ENCODE data around the gene TRAPPC11.
A peak's percentile ranks its signal among the peaks of the same experiment; 100 is the strongest.

DNA sequence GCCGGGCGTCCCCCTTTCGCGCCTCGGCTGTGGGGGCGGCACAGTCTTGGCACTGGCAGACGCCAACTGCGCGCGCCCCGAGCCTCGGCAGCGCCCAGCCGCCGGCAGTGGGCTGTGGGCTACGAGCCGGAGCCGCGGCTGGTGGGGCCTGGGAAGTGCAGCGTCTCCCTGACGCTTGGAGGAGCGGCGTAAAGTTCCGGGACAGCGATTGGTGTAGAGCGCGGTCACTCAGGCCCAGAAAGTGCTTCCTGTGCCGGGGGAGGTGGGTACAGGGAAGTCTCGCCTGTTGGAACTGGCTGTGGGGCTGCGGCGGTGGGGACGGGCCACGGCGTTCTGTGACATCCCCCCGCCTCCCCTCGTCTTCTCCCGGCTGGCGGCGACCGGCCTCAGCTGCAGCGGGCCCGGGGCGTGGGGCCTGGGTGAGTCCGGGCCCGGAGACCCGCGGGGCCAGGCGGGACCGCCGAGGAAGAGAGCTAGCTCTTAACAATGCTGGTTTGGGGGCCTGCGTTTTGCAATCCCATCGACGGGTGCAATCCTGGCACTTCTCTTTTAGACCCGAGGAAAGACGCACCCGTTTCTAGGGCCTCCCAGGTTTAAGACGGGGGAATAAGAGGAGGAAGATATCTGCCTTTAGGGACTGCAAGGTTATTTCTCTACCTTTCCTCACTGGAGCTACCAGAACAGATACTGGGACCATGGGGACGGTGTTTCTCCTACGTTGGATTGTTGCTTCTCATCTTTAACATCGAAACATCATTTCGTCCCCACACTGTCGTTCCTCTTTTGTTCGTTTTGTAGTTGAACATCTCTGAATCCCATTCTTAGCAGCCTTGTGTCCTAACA lies at the start of gene TRAPPC11, which contains the start of gene RWDD4:
- TF ChIP-seq YY1 (IDR thresholded peaks at IDR 0.05; ENCODE audit: low read depth) (no peak), GABPA (IDR thresholded peaks at IDR 0.05; ENCODE audit: low read depth) (peak; percentile 90), REST (IDR thresholded peaks at IDR 0.05; ENCODE audit: low read depth, low read length) (0 out of 2 replicates have a peak, but pooled peaks have one; percentile 4), EZH2phosphoT487 (IDR thresholded peaks at IDR 0.05; ENCODE audit: borderline replicate concordance, low read depth) (no peak), CHD2 (IDR thresholded peaks at IDR 0.05; ENCODE audit: low read length, partially characterized antibody) (peak; percentile 94), CTCF (IDR thresholded peaks at IDR 0.05) (no peak), JUND (IDR thresholded peaks at IDR 0.05) (no peak), TAF1 (IDR thresholded peaks at IDR 0.05; ENCODE audit: borderline replicate concordance, low read depth, low read length) (peak; percentile 53; the same call in 1 of the 2 replicates), EP300 (IDR thresholded peaks at IDR 0.05; ENCODE audit: borderline replicate concordance in 1 of 2, low read depth in 1 of 2, low read length in 1 of 2) (no peak), RFX5 (IDR thresholded peaks at IDR 0.05; ENCODE audit: low read length) (no peak), MEF2A (IDR thresholded peaks at IDR 0.05; ENCODE audit: borderline replicate concordance, low read depth) (no peak), TEAD4 (IDR thresholded peaks at IDR 0.05; ENCODE audit: borderline replicate concordance, insufficient read depth) (no peak), FOXJ3 (CRISPR knock-in tag; IDR thresholded peaks at IDR 0.05) (0 out of 2 replicates have a peak, but pooled peaks have one; percentile 47), MAX (IDR thresholded peaks at IDR 0.05; ENCODE audit: low read depth) (peak; percentile 35; the same call in 1 of the 2 replicates)
